ENCODE data around the gene HLCS. TPM values are rescaled to one million over a fixed set of nuclear protein-coding genes. Genes with fewer than 3 reads are reported as not detected.

The HLCS gene
- total RNA-seq, 1 donor from 2014 or later: 15.5 TPM

DNA sequence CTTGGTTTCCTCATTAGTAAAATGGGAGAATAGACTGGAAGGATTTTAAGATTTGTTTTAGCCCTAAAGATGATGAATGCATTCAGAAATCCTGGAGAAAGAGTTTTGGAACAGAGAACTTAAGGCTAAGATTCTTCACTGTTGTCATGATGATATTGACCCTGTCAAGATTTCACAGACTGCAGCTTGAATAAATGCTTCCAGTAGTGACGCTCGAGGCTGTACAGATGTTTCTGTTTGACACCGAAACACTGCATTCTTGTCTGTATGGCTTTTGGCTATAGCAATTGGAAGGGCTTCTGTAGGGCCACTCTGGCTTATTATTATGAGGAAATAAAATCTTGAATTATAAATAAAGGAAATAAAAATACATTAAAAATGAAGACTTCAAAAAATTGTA, 241.8 kb downstream of the HLCS start:
- no peak for DNase-seq (ENCODE audit: low spot score)

DNA sequence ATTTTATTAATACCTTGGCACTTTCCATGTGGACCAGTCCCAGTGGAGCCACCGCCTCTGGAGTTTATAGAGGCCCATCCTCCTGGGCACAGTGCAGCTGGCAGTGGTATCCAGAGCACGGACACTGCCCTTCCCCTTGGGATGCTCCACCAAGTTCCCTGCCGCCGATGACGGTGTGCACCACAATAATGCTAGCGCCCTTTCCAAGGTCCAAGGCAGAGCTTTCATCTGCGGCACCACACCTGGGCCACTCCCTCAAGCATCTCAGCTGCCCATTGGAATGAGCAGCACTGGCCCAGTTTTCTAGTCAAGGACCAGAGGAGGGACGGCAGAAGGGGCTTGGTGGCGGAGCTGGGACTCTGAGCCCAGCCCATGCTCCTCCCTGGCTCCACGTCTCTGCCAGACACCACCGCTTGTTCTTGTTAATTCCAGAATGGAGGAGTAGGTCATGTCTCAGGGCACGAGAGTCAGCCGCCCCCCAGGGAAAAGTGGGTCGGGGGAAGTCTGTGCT, 243.0 kb downstream of the HLCS start:
- no peak for DNase-seq (ENCODE audit: low spot score)

DNA sequence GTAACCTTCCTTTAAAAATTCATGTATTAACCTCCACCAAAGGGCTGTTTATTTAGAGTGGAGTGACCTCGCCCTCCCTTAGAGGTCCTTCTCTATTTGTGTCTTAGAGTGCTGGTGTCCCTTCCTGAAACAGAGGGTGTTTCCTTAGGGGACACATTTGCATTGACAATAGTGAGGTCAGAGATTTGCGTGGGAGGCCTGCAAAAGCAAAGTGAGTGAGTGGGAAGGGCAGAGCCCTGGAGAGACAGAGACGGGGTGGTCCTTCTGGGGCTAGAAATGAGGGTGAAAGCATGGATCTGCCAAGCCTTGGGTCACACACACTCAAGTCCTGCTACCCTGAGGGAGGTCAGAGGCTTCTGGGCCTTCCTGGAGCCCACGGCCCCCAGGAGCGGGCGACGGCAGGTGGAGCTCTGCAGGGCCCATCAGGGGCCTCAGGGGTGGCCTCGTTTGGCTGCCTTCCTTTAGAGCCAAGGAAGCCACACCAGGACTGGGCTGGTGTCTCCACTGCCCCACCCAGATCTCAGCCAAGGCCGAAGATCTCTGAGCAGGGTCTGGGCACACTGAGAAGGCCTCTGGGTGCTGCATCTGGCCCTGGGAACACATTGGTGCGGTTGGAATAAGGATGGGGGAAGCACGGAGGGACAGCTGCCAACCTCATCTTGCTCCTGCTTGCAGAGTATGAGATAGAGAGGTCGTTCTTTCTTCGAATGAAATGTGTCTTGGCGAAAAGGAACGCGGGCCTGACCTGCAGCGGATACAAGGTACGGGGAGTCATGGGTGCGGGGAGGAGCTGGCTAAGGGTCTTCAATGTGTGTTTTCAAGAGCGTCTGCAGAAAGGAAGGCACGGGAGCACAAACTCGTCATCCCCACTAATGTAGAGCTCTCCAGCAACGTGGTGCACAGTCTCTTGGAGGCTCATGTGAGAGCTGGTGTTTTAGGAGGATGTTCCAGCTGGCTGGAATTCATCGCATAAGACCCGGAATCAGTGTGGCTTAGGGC, 243.8 kb downstream of the HLCS start:
- DNase-seq (ENCODE audit: low spot score): no peak

DNA sequence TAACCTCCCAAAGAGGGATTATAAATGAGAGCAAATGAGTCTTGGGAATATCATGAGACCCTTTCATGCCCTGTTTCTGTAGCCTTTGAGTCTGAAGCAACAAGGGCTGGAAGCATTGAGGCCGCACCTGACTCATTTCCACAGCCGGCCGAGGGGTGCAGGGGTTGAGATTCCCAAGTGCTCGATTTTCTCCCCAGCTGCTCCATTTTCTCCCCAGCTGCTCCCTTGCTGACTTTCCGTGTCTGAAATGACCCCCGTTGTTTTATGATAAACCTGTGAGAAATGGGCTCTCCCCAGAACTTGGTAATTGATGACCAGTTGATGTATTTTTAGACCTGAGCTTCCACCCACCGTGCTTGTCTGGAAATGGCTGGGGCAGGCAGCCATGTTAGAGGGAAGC, 244.7 kb downstream of the HLCS start:
- no peak for DNase-seq (ENCODE audit: low spot score)

DNA sequence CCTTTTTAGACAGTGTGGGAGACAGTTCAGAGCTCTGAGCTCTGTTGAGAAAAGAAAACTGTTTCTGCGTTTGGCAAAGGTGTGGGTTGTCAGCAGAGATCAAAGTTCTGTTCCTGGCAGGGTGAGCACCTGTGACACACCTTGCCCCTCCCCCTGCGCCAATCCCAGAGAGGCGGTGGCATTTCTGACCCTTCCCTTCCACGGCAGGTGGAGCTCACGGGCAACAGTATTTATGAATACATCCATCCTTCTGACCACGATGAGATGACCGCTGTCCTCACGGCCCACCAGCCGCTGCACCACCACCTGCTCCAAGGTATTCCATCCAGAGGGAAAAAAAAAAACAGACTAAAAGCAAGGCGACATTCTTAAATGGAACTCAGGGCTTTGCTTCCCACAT, 246.9 kb downstream of the HLCS start:
- peak; percentile 69 for DNase-seq (ENCODE audit: low spot score)

DNA sequence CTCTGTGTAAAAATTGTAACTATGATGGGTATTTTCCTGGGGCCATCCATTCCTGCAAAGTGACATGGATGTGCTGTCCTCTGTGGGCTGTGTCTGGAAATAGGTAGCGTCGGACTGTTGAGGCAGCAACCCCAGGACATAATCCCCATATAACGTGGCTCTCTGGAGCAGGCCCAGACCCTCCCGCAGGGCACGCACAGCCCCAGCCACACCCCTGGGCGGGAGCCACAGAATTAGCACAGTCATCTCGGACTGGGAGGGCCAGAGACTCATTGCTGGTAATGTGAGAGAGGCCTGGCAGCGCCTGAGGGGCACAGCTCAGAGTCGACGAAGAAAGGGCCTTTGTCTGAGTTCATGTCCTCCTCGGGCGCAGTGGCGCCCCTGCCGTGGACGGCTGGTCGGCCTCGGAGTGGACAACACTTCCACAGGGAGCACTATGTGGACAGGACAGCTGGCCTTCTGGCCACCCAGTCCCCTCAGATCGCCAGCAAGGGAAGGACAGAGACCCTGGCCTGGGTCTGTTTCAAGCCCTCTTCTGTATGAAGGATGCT, 247.4 kb downstream of the HLCS start:
- DNase-seq (ENCODE audit: low spot score): no peak

DNA sequence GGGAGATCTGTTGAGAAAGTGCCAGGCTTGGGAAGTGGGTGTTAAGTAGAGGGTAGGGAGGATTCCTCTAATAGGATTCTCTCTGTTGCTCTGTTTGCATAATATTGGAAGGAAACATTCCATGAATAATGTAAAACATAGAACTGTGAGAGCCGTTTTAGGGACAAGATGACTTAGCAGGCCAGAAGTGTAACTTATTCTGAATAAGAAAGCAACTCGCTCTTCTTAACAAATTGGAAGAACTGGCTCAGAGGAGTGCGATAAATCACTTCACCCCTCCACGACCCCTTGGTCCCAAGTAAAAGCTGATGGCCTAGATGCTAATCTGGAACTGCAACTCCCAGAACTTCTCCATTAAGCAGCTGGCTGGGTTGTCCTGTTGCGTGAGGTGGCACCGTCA, 248.5 kb downstream of the HLCS start:
- DNase-seq (ENCODE audit: low spot score): no peak

GRCh38 chr21:36716836-36717235, 249.6 kb downstream of the HLCS start:
- DNase-seq (ENCODE audit: low spot score): no peak

- DNase-seq (ENCODE audit: low spot score): no peak
Measured at GRCh38 chr21:36716387-36716786, 250.1 kb downstream of the HLCS start.

DNA sequence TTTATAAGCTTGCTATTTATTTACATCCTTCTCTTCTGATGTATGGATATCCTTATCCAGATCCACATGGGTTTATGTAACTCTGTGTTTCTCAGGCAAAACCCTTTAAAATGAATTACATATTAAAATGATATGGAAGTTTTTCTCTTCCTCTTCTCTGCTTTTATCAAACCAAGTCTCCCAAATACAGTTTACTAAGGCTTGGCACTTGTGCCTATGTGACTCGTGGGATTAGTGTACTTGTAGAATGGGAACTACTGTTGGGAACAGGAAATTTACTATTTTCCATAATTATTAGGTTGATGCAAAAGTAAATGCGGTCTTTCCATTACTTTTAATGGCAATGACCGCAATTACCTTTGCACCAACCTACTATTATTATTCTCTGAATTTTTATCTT, 252.7 kb downstream of the HLCS start:
- no peak for DNase-seq (ENCODE audit: low spot score)

DNA sequence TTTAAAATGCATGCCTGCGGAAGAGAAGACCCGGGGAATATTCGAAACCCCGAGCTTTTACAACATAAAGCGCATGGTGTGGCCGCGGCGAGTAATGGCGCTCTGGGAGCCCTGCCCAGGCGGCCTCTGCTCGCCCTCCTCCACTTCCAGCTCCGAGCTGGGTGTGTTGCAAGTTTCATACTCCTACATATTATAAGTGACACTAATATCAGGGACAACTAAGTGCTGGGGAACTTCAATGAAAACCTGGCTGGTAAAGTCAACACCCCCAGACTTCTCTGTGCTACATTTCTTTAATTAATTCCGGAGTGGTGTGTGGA, 255.8 kb downstream of the HLCS start:
- no peak for DNase-seq (ENCODE audit: low spot score)

DNA sequence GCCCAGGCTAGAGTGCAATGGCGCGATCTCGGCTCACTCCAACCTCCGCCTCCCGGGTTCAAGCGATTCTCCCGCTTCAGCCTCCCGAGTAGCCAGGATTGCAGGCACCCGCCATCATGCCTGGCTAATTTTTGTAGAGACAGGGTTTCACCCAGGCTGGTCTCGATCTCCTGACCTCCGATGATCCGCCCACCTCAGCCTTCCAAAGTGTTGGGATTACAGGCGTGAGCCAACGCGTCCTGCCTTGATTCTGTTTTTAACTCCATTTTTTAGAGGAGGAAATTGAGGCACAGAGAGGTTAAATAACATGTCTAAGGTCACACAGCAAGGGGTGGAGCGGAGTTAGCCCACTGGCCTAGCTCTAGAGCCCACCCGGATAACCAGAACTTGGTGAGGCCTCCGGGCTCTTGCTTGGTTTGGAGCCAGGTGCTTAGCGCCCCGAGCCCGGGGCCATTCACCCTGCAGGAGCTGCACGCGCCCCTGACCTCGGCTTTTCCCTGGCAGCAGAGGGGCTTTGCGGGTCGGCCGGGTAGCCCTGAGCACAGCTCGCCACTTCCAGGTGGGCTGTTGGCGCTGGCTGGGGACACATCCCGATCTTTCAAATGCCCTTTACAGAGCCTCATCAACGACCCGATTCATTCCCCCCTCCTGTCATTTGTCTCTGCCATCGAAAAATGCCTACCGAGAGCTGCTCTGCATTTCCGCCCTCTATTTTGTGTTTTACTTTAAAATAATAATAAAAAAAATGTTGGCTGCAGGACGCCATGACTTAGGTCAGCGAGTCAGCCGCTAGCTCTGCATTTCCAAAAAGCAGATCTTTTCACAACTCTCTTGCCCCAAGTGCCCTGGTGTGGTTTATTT, 256.4 kb downstream of the HLCS start:
- DNase-seq (ENCODE audit: low spot score): no peak

DNA sequence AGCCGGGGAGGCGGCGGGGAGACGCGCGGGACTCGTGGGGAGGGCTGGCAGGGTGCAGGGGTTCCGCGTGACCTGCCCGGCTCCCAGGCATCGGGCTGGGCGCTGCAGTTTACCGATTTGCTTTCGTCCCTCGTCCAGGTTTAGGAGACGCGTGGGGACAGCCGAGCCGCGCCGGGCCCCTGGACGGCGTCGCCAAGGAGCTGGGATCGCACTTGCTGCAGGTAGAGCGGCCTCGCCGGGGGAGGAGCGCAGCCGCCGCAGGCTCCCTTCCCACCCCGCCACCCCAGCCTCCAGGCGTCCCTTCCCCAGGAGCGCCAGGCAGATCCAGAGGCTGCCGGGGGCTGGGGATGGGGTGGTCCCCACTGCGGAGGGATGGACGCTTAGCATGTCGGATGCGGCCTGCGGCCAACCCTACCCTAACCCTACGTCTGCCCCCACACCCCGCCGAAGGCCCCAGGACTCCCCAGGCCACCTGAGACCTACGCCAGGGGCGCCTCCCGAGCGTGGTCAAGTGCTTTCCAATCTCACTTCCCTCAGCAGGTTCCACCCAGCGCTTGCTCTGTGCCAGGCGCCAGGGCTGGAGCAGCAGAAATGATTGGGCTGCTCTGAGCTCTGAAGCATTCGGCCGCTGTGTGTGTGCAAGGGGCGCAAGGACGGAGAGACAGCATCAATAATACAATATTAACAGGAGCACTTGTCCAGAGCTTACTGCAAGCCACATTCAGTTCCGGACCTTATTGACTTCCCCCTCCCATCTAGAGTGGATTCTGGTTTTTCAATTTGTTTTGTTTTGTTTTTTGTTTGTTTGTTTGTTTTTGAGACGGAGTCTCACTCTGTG, 257.2 kb downstream of the HLCS start:
- no peak for DNase-seq (ENCODE audit: low spot score)

GRCh38 chr21:36708286-36709029, 258.0 kb downstream of the HLCS start:
- DNase-seq (ENCODE audit: low spot score): no peak

DNA sequence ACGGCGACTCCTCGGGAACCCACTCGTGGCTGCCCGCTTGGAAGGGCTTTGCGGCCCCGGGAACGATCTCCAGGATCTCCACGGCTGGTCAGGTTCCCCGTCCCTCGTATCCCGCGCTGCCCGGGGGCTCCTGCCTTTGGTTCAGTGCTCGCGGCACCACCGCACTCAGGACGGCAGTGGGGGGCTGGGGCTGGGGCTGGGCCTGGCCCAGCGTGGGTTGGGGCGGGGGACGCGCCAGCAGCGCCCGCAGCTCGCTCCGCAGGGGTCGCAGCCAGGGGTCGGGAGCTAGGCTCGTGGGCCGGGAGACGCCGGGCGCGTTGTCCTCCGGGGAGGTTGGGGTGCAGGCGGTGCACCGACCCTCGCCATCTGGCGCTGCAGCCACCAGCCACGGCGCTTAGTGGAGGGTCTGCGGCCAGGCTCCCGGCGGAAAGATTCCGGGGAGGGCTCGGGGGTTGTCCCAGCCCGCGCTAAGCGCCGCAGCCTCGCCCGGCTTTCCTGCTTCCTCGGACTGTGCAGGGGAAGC, 258.6 kb downstream of the HLCS start:
- no peak for DNase-seq (ENCODE audit: low spot score)

GRCh38 chr21:36706951-36707762, 259.3 kb downstream of the HLCS start:
- no peak for DNase-seq (ENCODE audit: low spot score)

DNA sequence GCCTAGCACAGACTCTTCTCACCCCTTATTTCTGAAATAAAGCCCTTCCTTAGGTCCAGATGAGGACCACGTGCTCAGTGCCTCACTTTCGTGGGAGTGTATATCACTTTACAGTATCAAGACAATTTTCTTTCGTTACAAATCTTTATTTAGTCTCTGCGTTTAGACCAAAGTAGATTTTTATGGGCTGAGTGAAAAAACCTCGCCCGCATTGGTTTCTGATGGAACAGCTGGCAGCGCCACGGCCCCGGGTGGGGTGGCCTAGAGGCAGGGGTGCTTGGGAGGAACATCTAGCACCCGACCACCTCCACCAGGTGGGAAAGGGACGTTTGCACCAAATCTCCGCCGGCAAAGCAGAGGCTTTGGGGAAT, 260.0 kb downstream of the HLCS start:
- DNase-seq (ENCODE audit: low spot score): no peak

DNA sequence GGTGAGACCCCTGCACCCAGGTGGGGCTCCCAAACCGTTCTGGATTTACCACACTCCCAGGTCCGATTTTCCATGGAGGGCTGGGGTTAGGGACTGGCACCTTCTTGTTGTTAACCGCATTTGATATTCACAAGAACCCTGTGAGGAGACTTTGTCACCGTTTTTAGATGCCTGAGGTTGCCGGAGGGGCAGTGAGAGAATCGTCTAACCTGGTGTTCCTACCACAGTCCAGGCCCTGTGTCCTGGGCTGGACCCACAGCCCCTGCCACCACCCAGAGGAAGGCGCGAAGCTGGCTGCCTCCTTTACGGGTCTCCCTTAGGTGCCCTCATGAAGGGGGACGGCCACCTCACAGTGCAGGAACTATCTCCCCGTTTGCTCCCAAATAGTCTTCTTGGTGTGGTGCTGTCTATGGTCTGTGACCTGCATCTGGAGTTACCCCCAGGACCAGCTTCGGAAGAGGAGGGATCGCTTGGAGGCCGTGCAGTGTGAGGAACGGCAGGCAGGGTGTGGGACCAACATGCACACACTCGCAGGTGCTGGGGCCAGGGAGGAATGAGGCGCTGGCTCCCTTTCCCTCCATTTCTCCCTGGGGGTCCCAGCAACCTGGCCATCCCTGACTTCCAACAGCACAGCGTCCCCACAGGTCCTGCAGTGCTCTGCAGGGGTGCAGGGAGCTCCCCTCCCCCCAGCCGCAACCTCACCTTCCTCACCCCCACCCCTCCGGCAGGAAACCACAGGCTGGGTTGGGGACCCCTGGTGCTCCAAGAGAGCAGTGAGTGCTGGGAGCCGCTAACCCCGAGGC, 260.6 kb downstream of the HLCS start:
- DNase-seq (ENCODE audit: low spot score): no peak
